ENCODE data around the gene SACS.

- TF ChIP-seq CTCF (IDR thresholded peaks at IDR 0.05; ENCODE audit: low read depth, low read length) = no peak
- no peak for TF ChIP-seq EZH2phosphoT487 (IDR thresholded peaks at IDR 0.05; ENCODE audit: low read depth)
Observed at GRCh38 chr13:23458989-23459388, 25.5 kb upstream of the SACS start.
